HEK293 (cell line): ENCODE results near the gene SHANK2.
"Not testable (repeated sequence)": the region's sequence is repeated elsewhere in the genome, so short reads cannot be mapped to it uniquely, and the experiment has no call there.

Source experiments
- ZNF121 ChIP-seq: fragments of 450-650 bp; formaldehyde crosslinking; IDR thresholded peaks from 2 replicates; pipeline ENCODE4 v1.5.1; 2016; ENCODE audit warnings: missing biosample characterization, missing genetic modification characterization
- ZNF501 ChIP-seq: fragments of 450-650 bp; formaldehyde crosslinking; IDR thresholded peaks from 2 replicates; pipeline ENCODE4 v1.5.1; 2016; ENCODE audit warnings: missing biosample characterization, missing genetic modification characterization
- ZNF645 ChIP-seq: fragments of 450-650 bp; formaldehyde crosslinking; IDR thresholded peaks from 2 replicates; pipeline ENCODE4; 2016; ENCODE audit warnings: missing biosample characterization, missing genetic modification characterization

- not testable (repeated sequence) for TF ChIP-seq ZNF121 (tag by site-specific recombination); ZNF645 (tag by site-specific recombination); ZNF501
Observed at GRCh38 chr11:71233896-71234852, 18.2 kb downstream of the SHANK2 start.
